Activated CD4-positive, alpha-beta T cell treated with anti-CD3 and anti-CD28 coated beads for 48 hours (primary cell): ENCODE results near the gene ABCA1.
"Not testable (repeated sequence)": the region's sequence is repeated elsewhere in the genome, so short reads cannot be mapped to it uniquely, and the experiment has no call there.

Source experiments
- DNase-seq: peaks from one replicate; pipeline ENCODE4 v3.0.0-alpha.2; 2020

ABCA1 gene

GRCh38 chr9:104787306-104788015, 140.5 kb downstream of the ABCA1 start:
- no peak for DNase-seq

GRCh38 chr9:104786293-104786692, 141.7 kb downstream of the ABCA1 start:
- DNase-seq, result no peak

- DNase-seq, result no peak
Measured at GRCh38 chr9:104784098-104784497, 143.9 kb downstream of the ABCA1 start.

DNA sequence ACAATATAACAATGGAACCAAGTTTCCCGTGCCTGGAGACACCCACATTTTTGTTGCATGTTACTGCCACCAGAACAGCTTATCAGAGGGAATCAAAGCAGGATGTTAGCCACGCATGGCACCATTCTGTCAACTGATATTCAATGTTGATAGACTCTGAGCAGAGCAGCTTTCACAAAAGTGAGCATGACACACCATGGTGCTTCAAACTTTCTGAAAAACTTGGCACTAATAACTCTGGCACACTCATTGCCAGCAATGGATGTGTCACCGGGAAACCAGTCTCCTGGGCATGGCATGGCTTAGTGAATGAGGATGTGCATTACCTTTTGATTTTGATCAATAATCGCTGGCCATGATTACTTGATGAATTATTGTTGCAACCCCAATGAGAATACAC, 144.4 kb downstream of the ABCA1 start:
- DNase-seq, result no peak

- DNase-seq, result no peak
Measured at GRCh38 chr9:104780796-104781395, 147.1 kb downstream of the ABCA1 start.

DNA sequence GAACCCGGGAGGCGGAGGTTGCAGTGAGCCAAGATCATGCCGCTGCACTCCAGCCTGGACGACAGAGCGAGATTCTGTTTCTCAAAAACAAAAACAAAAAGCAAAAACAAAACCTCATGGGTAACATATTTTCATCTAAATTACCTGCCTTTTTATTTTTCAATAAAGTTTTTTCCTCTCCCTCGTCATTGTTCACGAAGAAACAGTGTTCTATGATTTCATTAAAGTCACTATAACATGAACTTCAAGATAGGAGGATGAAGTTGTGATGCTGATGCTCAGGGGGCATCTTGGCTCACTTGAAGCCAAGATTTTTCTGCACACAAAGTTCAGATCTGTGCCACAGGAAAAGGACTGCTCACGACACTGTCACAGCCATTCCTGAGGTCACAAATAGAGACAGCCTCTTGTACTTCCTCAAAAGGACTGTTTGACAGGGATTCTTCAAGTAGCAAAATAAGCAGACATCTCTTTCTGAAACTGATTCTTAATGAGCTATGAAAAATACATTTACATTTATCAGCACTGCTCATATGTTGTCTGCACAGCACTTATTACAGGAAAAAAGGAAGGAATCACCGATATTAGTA, 147.9 kb downstream of the ABCA1 start:
- DNase-seq, result no peak

- DNase-seq, result no peak
Measured at GRCh38 chr9:104779334-104779733, 148.6 kb downstream of the ABCA1 start.

DNA sequence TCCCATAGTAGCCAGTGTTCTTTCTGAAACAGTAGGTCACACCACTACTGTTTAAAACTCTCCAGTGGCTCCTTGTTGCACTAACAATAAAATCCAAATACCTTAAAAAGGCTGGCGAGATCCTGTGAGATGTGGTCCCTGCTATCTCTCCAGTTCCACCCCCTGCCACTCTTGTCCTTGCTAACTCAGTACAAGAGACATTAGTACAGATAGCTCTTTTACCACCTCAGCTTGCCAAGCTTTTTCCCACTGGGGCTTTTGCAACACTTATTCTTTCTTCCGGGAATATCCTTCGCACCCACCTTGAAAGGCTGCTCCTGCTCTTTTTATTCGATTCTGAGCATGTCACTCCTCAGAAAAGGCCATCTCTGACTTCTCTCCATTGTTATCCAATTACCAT, 149.2 kb downstream of the ABCA1 start:
- DNase-seq, result no peak

DNA sequence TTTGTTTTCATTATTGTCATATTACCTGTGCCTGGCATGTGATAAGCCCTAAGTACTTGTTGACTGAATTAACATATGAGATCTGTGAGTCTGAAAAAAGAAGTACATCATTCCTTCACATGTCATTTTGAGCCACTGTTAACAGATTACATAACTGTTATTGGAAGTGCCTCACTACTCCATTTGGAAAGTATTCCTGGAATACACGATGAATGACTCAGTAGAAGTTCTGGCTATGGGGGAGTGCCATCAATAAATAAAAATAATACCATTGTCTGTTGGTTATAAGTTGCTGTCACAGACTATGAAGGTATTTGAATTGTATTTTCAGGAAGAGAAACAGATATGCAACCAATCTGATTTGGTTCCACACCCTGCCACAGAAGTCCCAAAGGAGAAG, 151.2 kb downstream of the ABCA1 start:
- no peak for DNase-seq

DNA sequence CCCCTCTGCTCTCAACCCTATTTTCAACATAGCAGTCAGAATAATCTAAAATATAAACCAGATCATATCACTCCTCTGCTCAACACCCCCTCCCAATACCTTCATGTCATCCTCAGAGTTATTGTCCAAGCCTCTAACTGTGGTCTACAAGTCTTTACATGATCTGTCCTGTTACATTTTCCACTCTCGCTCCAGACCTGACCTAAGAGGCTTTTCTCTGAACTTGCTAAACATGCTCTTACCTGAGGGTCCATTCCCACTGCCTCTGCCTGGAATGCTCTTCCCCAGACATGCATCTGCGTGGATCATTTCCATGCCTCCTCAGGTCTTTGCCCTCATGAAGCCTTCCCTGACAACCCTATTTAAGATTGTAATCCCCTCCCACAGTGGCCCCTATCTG, 152.0 kb downstream of the ABCA1 start:
- DNase-seq, result no peak

GRCh38 chr9:104775574-104775936, 152.4 kb downstream of the ABCA1 start:
- DNase-seq, result no peak

GRCh38 chr9:104774831-104775573, 153.0 kb downstream of the ABCA1 start:
- no peak for DNase-seq

- DNase-seq, result no peak
Measured at GRCh38 chr9:104774132-104774531, 153.8 kb downstream of the ABCA1 start.

DNA sequence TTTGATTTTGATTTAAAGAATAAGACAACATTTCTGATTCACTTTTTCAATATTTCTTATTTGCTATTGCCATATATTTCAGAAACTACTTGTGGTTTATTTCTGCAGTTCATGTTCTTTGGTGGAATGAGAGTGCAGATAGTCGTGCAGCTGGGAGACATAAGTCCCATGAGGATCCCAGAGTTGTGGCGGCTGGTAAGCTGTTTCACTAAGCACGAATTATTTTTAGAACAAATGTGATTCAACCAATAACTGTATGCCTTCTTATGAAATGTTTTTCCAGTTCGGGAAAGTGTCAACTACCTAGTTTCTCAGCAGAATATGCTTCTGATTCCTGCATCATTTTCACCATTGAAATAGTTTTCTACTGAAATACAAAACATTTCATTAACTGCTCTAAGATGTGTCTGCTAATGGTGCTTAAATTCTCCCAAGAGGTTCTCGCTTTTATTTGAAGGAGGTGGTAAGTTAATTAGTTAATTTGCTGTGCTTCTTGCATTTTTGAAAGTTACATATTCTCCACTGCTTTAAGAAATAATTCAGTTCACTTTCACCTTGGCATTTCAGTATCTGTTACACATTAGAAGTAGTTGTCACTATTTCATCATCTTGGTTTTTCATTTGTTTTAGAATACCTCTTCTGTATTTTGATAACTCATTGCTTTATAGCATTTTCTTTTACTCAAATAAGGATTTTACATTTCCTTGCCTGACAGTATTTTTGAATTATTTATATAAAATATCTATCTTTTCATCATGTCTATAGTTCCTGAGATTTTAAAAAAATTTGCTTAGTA, 155.0 kb downstream of the ABCA1 start:
- DNase-seq, result no peak

DNA sequence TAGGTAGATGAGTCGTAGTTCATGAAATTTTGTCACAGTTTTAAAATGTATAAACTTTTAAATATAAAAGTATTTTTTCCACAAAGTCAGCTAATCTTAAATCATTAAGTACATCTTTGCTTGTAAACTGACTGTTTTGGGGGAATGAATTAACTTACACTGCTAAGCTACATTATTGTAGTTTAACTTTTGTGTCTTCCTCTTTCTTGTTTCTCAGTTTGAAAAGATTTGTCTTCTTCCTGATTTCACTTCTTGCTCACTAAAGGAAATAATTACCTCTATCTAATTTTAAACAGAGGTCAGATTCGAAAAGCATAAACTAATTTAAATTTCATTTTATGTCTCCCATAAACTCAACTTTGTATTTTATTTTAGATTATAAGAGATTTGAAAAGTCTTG, 158.3 kb downstream of the ABCA1 start:
- no peak for DNase-seq

DNA sequence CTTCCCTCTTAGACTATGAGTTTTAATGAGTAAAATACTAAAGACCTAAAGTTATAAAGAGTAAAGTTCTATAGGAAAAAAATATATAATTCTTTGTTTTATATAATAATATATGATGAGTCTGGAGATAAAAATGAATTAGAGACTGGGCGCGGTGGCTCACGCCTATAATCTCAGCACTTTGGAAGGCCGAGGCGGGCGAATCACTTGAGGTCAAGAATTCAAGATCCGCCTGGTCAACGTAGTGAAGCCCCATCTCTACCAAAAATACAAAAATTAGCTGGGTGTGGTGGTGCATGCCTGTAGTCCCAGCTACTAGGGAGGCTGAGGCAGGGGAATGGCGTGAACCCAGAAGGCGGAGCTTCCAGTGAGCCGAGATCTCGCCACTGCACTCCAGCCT, 158.9 kb downstream of the ABCA1 start:
- not testable (repeated sequence) for DNase-seq

DNA sequence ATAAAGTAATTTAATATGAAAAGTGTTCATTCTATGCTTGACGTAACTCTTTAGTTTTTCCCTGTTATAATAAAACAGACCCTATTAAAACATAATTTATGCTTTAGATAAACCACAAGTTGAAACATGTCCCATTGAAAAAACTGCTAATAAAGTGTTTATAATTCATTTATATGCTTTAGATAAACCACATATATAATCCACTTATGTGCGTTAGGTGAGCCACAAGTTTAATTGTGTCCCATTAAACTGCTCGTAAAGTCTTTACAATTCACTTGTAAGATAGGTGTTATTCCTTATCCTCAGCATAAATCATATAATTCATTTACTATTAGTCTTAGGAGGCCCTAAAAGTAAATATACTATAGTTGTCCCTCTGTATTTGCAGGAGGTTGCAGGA, 160.4 kb downstream of the ABCA1 start:
- no peak for DNase-seq

GRCh38 chr9:104766025-104766424, 161.9 kb downstream of the ABCA1 start:
- DNase-seq, result no peak

DNA sequence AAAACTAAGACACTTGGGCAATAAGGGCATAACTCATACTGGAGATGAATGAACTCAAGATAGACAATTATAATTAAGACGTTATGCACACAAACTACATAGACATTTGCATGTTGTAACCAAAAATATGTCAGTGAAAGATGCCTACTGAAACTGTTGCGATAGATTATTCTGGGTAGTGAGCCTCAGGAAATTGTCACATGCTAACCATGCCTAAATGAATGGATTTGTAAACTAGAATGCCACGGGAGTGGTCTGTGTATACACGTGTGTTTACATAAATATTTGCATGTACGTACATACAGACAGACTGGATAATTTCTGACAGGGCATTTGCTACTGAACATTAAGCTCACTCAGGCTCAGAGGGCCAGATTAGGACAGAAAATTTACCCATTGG, 162.8 kb downstream of the ABCA1 start:
- no peak for DNase-seq

DNA sequence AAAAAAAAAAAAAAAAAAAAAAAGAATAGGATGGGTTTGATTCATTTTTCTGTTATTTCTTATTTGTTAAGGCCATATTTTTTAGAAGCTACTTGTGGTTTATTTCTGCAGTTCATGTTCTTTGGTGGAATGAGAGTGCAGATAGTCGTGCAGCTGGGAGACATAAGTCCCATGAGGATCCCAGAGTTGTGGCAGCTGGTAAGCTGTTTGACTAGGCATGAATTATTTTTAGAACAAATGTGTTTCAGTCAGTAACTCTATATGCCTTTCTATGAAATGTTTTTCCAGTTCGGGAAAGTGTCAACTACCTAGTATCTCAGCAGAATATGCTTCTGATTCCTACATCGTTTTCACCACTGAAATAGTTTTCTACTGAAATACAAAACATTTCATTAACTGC, 169.0 kb downstream of the ABCA1 start:
- no peak for DNase-seq

DNA sequence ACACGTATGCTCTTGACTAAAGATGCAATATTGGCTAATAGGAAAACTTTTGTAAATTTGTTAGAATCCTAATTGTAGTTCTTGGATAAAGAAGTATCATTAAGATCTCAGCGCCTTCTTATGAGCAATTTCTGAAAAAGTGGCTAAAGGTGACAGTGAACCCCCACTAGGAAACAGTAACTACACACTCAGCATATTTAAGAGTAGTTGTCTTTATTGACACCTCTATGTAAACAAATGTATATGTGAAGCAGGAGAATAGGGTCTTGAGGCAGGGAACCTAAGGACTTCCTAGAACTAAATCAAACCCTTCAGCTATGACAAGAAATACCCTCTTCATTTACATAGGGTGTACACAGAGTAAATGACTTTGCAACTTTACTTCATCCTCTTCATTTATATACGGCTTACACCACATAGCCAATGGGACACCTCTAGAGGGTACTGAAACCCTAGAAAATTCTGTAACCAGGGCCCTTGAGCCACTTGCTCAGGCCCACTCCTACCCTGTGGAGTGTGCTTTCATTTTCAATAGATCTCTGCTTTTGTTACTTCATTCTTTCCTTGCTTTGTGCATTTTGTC, 177.7 kb downstream of the ABCA1 start:
- no peak for DNase-seq

DNA sequence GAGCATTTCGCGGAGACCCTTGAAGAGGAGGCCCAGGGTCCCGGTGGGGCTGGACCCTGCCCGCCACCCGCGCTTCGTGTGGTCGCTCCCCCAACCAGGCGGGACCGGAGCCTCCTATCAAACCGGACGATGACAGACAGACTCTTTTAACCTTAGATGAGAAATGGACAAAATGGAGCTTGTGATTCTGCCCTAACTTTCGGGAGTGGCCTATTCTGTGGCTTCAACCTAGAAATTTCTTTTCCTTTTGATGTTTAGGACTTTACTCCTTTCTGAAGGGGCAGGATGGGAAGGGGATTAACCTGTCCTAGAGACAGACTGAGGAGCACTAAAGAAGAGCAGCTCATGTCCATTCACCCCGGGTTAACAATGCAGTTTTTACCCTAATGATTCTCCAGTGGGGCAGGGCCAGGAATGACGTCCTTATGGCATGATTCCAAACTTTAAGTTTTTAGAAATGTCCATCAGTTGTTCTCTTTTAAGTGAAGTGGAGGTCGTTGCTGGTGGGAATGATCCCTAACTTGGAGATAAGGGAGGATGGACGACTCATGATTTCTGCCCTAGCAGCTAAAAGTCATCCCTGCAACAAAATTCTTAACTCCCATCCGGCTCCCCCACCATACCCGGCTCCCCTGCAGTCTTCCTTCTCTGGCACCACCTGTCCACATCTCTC, 179.5 kb downstream of the ABCA1 start:
- no peak for DNase-seq
